H9 (cell line): Measurements from ENCODE around the gene HADH. TPM values are rescaled to one million over a fixed set of nuclear protein-coding genes. Genes with fewer than 3 reads are reported as not detected.

Experiments
- DNase-seq: peaks from one replicate; pipeline ENCODE4 v3.0.0-alpha.2; 2017
- H2AFZ ChIP-seq: one replicate; pipeline ENCODE4 v1.6.1; 2013; ENCODE audit warnings: mild to moderate bottlenecking, low read length, control low read depth, moderate library complexity
- H2AK5ac ChIP-seq: 2 replicates; pipeline ENCODE4 v1.6.1; 2013; ENCODE audit warnings: low read length, control low read depth, mixed read lengths; ENCODE audit not compliant: insufficient read length
- H2BK120ac ChIP-seq: one replicate; pipeline ENCODE4 v1.6.1; 2013; ENCODE audit warnings: low read depth, mild to moderate bottlenecking, low read length, control low read depth, inconsistent platforms; ENCODE audit not compliant: poor library complexity, severe bottlenecking
- H2BK12ac ChIP-seq: 2 replicates; pipeline ENCODE4 v1.6.1; 2013; ENCODE audit warnings: low read length, control low read depth, mixed read lengths, low read depth; ENCODE audit not compliant: insufficient read length
- H2BK15ac ChIP-seq: 2 replicates; pipeline ENCODE4 v1.6.1; 2013; ENCODE audit warnings: low read depth, low read length, control low read depth
- H2BK20ac ChIP-seq: one replicate; pipeline ENCODE4 v1.6.1; 2013; ENCODE audit warnings: low read depth, mild to moderate bottlenecking, low read length, control low read depth, inconsistent platforms; ENCODE audit not compliant: poor library complexity, severe bottlenecking
- H2BK5ac ChIP-seq: 2 replicates; pipeline ENCODE4 v1.6.1; 2013; ENCODE audit warnings: low read length, control low read depth, mixed read lengths; ENCODE audit not compliant: insufficient read length
- H3K14ac ChIP-seq: 2 replicates; pipeline ENCODE4 v1.6.1; 2013; ENCODE audit warnings: low read length, control low read depth; ENCODE audit not compliant: insufficient read depth
- H3K18ac ChIP-seq: 2 replicates; pipeline ENCODE4 v1.6.1; 2013; ENCODE audit warnings: low read depth, mild to moderate bottlenecking, mixed read lengths, low read length, control low read depth; ENCODE audit not compliant: insufficient read length
- H3K23ac ChIP-seq: 2 replicates; pipeline ENCODE4 v1.6.1; 2013; ENCODE audit warnings: low read length, control low read depth, mixed read lengths, low read depth; ENCODE audit not compliant: insufficient read length
- H3K23me2 ChIP-seq: 2 replicates; pipeline ENCODE4 v1.6.1; 2013; ENCODE audit warnings: low read depth, mild to moderate bottlenecking, mixed read lengths, low read length, control low read depth; ENCODE audit not compliant: insufficient read length, poor library complexity, severe bottlenecking
- H3K27ac ChIP-seq: 2 replicates; pipeline ENCODE4 v1.5.1; 2013; ENCODE audit warnings: low read length, control low read depth, mixed read lengths, low read depth; ENCODE audit not compliant: insufficient read length
- H3K27me3 ChIP-seq: 2 replicates; pipeline ENCODE4 v1.6.1; 2013; ENCODE audit warnings: low read length, control low read depth, inconsistent platforms; ENCODE audit not compliant: insufficient read depth
- H3K4ac ChIP-seq: 2 replicates; pipeline ENCODE4 v1.6.1; 2013; ENCODE audit warnings: low read depth, mild to moderate bottlenecking, control low read depth, inconsistent platforms, low read length, moderate library complexity
- H3K4me1 ChIP-seq: 2 replicates; pipeline ENCODE4 v1.6.1; 2013; ENCODE audit warnings: low read length, control low read depth, inconsistent platforms; ENCODE audit not compliant: insufficient read depth
- H3K4me2 ChIP-seq: 2 replicates; pipeline ENCODE4 v1.6.1; 2013; ENCODE audit warnings: low read length, control low read depth, mixed read lengths; ENCODE audit not compliant: insufficient read length, insufficient read depth
- H3K56ac ChIP-seq: 2 replicates; pipeline ENCODE4 v1.6.1; 2013; ENCODE audit warnings: low read depth, mild to moderate bottlenecking, mixed read lengths, low read length, control low read depth; ENCODE audit not compliant: insufficient read length
- H3K79me1 ChIP-seq: 2 replicates; pipeline ENCODE4 v1.6.1; 2013; ENCODE audit warnings: low read depth, mild to moderate bottlenecking, moderate library complexity, low read length, control low read depth, inconsistent platforms; ENCODE audit not compliant: insufficient read depth, poor library complexity, severe bottlenecking
- H3K79me2 ChIP-seq: 2 replicates; pipeline ENCODE4 v1.6.1; 2013; ENCODE audit warnings: low read length, control low read depth, inconsistent platforms; ENCODE audit not compliant: insufficient read depth
- H3K9ac ChIP-seq: 2 replicates; pipeline ENCODE4 v1.6.1; 2013; ENCODE audit warnings: low read length, control low read depth, mixed read lengths; ENCODE audit not compliant: insufficient read length; ENCODE audit errors: extremely low read depth
- H3K9me3 ChIP-seq: one replicate; pipeline ENCODE4 v1.6.1; 2013; ENCODE audit warnings: low read depth, low read length, inconsistent platforms; ENCODE audit not compliant: control insufficient read depth
- H3T11ph ChIP-seq: one replicate; pipeline ENCODE4 v1.6.1; 2013; ENCODE audit warnings: mild to moderate bottlenecking, low read length, control low read depth, inconsistent platforms
- H4K20me1 ChIP-seq: one replicate; pipeline ENCODE4 v1.6.1; 2013; ENCODE audit not compliant: control insufficient read depth, insufficient read length, insufficient read depth
- H4K5ac ChIP-seq: 2 replicates; pipeline ENCODE4 v1.6.1; 2013; ENCODE audit warnings: low read depth, mild to moderate bottlenecking, mixed read lengths, low read length, control low read depth; ENCODE audit not compliant: insufficient read length
- H4K8ac ChIP-seq: replicated peaks from 2 replicates; pipeline ENCODE4 v1.6.1; 2013; ENCODE audit warnings: low read length, control low read depth, mixed read lengths, low read depth; ENCODE audit not compliant: insufficient read length
- H4K91ac ChIP-seq: 2 replicates; pipeline ENCODE4 v1.6.1; 2013; ENCODE audit warnings: low read depth, mild to moderate bottlenecking, moderate library complexity, mixed read lengths, low read length, control low read depth; ENCODE audit not compliant: insufficient read length
- H3K27ac Mint-ChIP-seq, 3 experiments: 2 replicates in 2 of 3; 3 replicates in 1 of 3; pipeline ENCODE4 v1.8.0; 2020 to 2021; ENCODE audit warnings: mixed read lengths in 3 of 3, mild to moderate bottlenecking in 1 of 3, moderate library complexity in 1 of 3
- H3K27me3 Mint-ChIP-seq: 2 replicates; pipeline ENCODE4 v1.8.0; 2021; ENCODE audit warnings: low read depth, mild to moderate bottlenecking, moderate library complexity, mixed read lengths
- H3K36me3 Mint-ChIP-seq, 3 experiments: 2 replicates in 2 of 3; 3 replicates in 1 of 3; pipeline ENCODE4 v1.8.0; 2020 to 2021; ENCODE audit warnings: low read depth in 3 of 3, mixed read lengths in 3 of 3; ENCODE audit not compliant: insufficient read depth in 1 of 3
- H3K4me1 Mint-ChIP-seq, 2 experiments: 2 replicates each; pipeline ENCODE4 v1.8.0; 2020; ENCODE audit warnings: mixed read lengths in 2 of 2
- H3K4me3 Mint-ChIP-seq, 2 experiments: 2 replicates in 1 of 2; 3 replicates in 1 of 2; pipeline ENCODE4 v1.8.0; 2020 to 2021; ENCODE audit warnings: mild to moderate bottlenecking in 2 of 2, mixed read lengths in 2 of 2, moderate library complexity in 1 of 2
- H3K9me3 Mint-ChIP-seq, 2 experiments: 2 replicates in 1 of 2; 3 replicates in 1 of 2; pipeline ENCODE4 v1.8.0; 2020; ENCODE audit warnings: mild to moderate bottlenecking in 2 of 2, mixed read lengths in 2 of 2, moderate library complexity in 1 of 2
- WGBS: extraction: QIAGEN DNeasy Blood & Tissue Kit; methylation state at CpG from one replicate; pipeline ENCODE4 v1.1.7; 2013; ENCODE audit warnings: missing lambda C conversion rate, low lambda C conversion rate, mixed read lengths; ENCODE audit not compliant: insufficient read length; ENCODE audit errors: extremely low coverage; 5-methylcytosine and 5-hydroxymethylcytosine counted together
- total RNA-seq: library from RNA; stranded (reverse); gene quantifications from 2 replicates; pipeline ENCODE4 v1.2.1, GENCODE V29; 2021
- TF ChIP-seq, protein P1 (sequence below): fragments of 200-600 bp; sonication (generic); conservative IDR thresholded peaks from 3 replicates; pipeline ENCODE4 v1.8.0; 2021; ENCODE audit warnings: antibody characterized with exemption, mild to moderate bottlenecking

HADH gene
- total RNA-seq, 1 experiment from 2014 or later = 44.4 TPM

- H3K56ac ChIP-seq = no peak overlapping the region
These were observed 43.9 kb upstream of the HADH start for GRCh38 chr4:107945809-107946208.

More at GRCh38 chr4:107945809-107946208, 43.9 kb upstream of the HADH start:
- H3K79me1 ChIP-seq = no peaks in the 10 kb centered on the region
- Mint-ChIP-seq H3K4me3 (no peak overlapping the region), H3K27me3 (no peaks in the 10 kb centered on the region), H3K27ac (no peak overlapping the region), H3K9me3 (no peaks in the 10 kb centered on the region), H3K4me1 (no peaks in the 10 kb centered on the region), H3K36me3 (peaks cover 7 to 47% (median 23%) of the 10 kb centered on the region in 3 experiments; a peak in 5 of 7 replicates)
- H2BK120ac ChIP-seq = no peak overlapping the region
- no peaks in the 10 kb centered on the region for H4K20me1 ChIP-seq
- H3K4me2 ChIP-seq = no peak overlapping the region
- no peak overlapping the region for H2AFZ ChIP-seq
- no peak overlapping the region for H3K23ac ChIP-seq
- no peaks in the 10 kb centered on the region for H3K4me1 ChIP-seq
- no peak overlapping the region for H2BK15ac ChIP-seq
- H2AK5ac ChIP-seq = no peak overlapping the region
- H3K79me2 ChIP-seq = no peaks in the 10 kb centered on the region
- H3K27ac ChIP-seq = no peak overlapping the region
- H3T11ph ChIP-seq = no peak overlapping the region
- no peak overlapping the region for H2BK5ac ChIP-seq
- H3K9ac ChIP-seq = no peak overlapping the region
- no peak overlapping the region for H4K91ac ChIP-seq
- no peak overlapping the region for H3K18ac ChIP-seq
- no peak overlapping the region for H4K8ac ChIP-seq
- H3K4ac ChIP-seq = no peak overlapping the region
- DNase-seq = no peak
- TF ChIP-seq, protein P1, sequence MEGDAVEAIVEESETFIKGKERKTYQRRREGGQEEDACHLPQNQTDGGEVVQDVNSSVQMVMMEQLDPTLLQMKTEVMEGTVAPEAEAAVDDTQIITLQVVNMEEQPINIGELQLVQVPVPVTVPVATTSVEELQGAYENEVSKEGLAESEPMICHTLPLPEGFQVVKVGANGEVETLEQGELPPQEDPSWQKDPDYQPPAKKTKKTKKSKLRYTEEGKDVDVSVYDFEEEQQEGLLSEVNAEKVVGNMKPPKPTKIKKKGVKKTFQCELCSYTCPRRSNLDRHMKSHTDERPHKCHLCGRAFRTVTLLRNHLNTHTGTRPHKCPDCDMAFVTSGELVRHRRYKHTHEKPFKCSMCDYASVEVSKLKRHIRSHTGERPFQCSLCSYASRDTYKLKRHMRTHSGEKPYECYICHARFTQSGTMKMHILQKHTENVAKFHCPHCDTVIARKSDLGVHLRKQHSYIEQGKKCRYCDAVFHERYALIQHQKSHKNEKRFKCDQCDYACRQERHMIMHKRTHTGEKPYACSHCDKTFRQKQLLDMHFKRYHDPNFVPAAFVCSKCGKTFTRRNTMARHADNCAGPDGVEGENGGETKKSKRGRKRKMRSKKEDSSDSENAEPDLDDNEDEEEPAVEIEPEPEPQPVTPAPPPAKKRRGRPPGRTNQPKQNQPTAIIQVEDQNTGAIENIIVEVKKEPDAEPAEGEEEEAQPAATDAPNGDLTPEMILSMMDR = no peak
- H3K23me2 ChIP-seq = no peaks in the 10 kb centered on the region
- no peaks in the 10 kb centered on the region for H3K9me3 ChIP-seq
- H3K27me3 ChIP-seq = no peaks in the 10 kb centered on the region
- no CpG with 5 or more reads among the region's 3 CpGs for WGBS
- H4K5ac ChIP-seq = no peak overlapping the region
- no peak overlapping the region for H2BK20ac ChIP-seq
- no peak overlapping the region for H2BK12ac ChIP-seq
- H3K14ac ChIP-seq = no peak overlapping the region
